Measurements from ENCODE around the gene DYNC1LI1. TPM values are rescaled to one million over a fixed set of nuclear protein-coding genes. Genes with fewer than 3 reads are reported as not detected.

DYNC1LI1 gene
- total and polyA plus RNA-seq, 2 experiments from 2014 or later, result 45.1 to 48.0 TPM

DNA sequence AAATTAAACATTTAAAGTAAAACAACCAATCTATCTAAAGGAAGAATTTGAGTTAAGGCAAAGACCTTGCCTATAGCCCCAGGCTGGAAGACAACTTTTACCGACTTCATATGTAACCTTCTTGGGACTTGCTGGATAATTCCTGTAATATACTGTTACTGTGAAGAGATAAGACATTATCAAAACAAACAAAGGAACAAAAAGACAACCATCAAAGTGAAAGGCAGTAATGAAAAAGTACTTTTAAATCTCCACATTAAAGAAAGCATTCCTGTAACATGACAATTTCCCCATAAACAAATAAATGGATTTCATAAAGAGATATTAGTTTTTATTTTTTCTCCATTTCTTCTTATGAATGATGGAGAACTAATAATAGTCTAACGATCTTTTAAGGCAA lies 70.4 kb downstream of the DYNC1LI1 start:
- Histone ChIP-seq H3K36me3 (ENCODE audit: insufficient read depth) (no peaks in the 10 kb centered on the region), H2AFZ (no peak overlapping the region), H3K4me3 (no peak overlapping the region), H3K4me1 (ENCODE audit: insufficient read depth) (peaks cover 23% of the 10 kb centered on the region), H3K27me3 (ENCODE audit: insufficient read depth) (no peaks in the 10 kb centered on the region), H3K27ac (ENCODE audit: low read depth) (no peak overlapping the region), H4K20me1 (replicated peaks; ENCODE audit: insufficient read depth) (0 out of 2 replicates have a peak, but pooled peaks cover 5% of the 10 kb centered on the region), H3F3A (replicated peaks; ENCODE audit: low read depth) (peaks cover 4% of the 10 kb centered on the region; the same call in 1 of the 2 replicates), H3K9me2 (ENCODE audit: insufficient read depth) (no peaks in the 10 kb centered on the region), H3K79me2 (replicated peaks; ENCODE audit: insufficient read depth) (peaks cover 59% of the 10 kb centered on the region), H3K4me2 (no peak overlapping the region)
- Mint-ChIP-seq H3K4me3 (no peak overlapping the region), H3K36me3 (ENCODE audit: low read depth) (peaks cover 6% of the 10 kb centered on the region; the same call in 2 of the 3 replicates), H3K9me3 (no peaks in the 10 kb centered on the region), H3K27me3 (ENCODE audit: insufficient read depth, low read depth, poor library complexity) (no peaks in the 10 kb centered on the region), H3K4me1 (peaks cover 24% of the 10 kb centered on the region), H3K27ac (no peak overlapping the region)
- no peak for DNase-seq (ENCODE audit: low spot score)
- TF ChIP-seq STAT1 (IDR thresholded peaks at IDR 0.05; ENCODE audit: unreplicated experiment) (no peak), JUNB (IDR thresholded peaks at IDR 0.05; ENCODE audit: unreplicated experiment) (no peak), EZH2phosphoT487 (IDR thresholded peaks at IDR 0.05; ENCODE audit: unreplicated experiment) (no peak), NANOG (IDR thresholded peaks at IDR 0.05; ENCODE audit: borderline replicate concordance) (no peak), EZH2 (IDR thresholded peaks at IDR 0.05; ENCODE audit: low read depth, unreplicated experiment) (no peak), ZNF114 (CRISPR knock-in tag; IDR thresholded peaks at IDR 0.05) (no peak), CREB1 (CRISPR knock-in tag; IDR thresholded peaks at IDR 0.05; ENCODE audit: low read depth) (no peak), POLR2AphosphoS5 (IDR thresholded peaks at IDR 0.05; ENCODE audit: low read depth) (no peak), ZNF331 (CRISPR knock-in tag; IDR thresholded peaks at IDR 0.05; ENCODE audit: low read depth) (no peak)
- TF ChIP-seq, protein P1, sequence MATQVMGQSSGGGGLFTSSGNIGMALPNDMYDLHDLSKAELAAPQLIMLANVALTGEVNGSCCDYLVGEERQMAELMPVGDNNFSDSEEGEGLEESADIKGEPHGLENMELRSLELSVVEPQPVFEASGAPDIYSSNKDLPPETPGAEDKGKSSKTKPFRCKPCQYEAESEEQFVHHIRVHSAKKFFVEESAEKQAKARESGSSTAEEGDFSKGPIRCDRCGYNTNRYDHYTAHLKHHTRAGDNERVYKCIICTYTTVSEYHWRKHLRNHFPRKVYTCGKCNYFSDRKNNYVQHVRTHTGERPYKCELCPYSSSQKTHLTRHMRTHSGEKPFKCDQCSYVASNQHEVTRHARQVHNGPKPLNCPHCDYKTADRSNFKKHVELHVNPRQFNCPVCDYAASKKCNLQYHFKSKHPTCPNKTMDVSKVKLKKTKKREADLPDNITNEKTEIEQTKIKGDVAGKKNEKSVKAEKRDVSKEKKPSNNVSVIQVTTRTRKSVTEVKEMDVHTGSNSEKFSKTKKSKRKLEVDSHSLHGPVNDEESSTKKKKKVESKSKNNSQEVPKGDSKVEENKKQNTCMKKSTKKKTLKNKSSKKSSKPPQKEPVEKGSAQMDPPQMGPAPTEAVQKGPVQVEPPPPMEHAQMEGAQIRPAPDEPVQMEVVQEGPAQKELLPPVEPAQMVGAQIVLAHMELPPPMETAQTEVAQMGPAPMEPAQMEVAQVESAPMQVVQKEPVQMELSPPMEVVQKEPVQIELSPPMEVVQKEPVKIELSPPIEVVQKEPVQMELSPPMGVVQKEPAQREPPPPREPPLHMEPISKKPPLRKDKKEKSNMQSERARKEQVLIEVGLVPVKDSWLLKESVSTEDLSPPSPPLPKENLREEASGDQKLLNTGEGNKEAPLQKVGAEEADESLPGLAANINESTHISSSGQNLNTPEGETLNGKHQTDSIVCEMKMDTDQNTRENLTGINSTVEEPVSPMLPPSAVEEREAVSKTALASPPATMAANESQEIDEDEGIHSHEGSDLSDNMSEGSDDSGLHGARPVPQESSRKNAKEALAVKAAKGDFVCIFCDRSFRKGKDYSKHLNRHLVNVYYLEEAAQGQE (IDR thresholded peaks at IDR 0.05; ENCODE audit: unreplicated experiment), result no peak
- TF ChIP-seq, protein P2, sequence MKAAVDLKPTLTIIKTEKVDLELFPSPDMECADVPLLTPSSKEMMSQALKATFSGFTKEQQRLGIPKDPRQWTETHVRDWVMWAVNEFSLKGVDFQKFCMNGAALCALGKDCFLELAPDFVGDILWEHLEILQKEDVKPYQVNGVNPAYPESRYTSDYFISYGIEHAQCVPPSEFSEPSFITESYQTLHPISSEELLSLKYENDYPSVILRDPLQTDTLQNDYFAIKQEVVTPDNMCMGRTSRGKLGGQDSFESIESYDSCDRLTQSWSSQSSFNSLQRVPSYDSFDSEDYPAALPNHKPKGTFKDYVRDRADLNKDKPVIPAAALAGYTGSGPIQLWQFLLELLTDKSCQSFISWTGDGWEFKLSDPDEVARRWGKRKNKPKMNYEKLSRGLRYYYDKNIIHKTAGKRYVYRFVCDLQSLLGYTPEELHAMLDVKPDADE (IDR thresholded peaks at IDR 0.05), result no peak
- TF ChIP-seq, protein P3, sequence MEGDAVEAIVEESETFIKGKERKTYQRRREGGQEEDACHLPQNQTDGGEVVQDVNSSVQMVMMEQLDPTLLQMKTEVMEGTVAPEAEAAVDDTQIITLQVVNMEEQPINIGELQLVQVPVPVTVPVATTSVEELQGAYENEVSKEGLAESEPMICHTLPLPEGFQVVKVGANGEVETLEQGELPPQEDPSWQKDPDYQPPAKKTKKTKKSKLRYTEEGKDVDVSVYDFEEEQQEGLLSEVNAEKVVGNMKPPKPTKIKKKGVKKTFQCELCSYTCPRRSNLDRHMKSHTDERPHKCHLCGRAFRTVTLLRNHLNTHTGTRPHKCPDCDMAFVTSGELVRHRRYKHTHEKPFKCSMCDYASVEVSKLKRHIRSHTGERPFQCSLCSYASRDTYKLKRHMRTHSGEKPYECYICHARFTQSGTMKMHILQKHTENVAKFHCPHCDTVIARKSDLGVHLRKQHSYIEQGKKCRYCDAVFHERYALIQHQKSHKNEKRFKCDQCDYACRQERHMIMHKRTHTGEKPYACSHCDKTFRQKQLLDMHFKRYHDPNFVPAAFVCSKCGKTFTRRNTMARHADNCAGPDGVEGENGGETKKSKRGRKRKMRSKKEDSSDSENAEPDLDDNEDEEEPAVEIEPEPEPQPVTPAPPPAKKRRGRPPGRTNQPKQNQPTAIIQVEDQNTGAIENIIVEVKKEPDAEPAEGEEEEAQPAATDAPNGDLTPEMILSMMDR (conservative IDR thresholded peaks at IDR 0.05; ENCODE audit: low read depth in 2 of 2), result no peak
- TF ChIP-seq, protein P4, sequence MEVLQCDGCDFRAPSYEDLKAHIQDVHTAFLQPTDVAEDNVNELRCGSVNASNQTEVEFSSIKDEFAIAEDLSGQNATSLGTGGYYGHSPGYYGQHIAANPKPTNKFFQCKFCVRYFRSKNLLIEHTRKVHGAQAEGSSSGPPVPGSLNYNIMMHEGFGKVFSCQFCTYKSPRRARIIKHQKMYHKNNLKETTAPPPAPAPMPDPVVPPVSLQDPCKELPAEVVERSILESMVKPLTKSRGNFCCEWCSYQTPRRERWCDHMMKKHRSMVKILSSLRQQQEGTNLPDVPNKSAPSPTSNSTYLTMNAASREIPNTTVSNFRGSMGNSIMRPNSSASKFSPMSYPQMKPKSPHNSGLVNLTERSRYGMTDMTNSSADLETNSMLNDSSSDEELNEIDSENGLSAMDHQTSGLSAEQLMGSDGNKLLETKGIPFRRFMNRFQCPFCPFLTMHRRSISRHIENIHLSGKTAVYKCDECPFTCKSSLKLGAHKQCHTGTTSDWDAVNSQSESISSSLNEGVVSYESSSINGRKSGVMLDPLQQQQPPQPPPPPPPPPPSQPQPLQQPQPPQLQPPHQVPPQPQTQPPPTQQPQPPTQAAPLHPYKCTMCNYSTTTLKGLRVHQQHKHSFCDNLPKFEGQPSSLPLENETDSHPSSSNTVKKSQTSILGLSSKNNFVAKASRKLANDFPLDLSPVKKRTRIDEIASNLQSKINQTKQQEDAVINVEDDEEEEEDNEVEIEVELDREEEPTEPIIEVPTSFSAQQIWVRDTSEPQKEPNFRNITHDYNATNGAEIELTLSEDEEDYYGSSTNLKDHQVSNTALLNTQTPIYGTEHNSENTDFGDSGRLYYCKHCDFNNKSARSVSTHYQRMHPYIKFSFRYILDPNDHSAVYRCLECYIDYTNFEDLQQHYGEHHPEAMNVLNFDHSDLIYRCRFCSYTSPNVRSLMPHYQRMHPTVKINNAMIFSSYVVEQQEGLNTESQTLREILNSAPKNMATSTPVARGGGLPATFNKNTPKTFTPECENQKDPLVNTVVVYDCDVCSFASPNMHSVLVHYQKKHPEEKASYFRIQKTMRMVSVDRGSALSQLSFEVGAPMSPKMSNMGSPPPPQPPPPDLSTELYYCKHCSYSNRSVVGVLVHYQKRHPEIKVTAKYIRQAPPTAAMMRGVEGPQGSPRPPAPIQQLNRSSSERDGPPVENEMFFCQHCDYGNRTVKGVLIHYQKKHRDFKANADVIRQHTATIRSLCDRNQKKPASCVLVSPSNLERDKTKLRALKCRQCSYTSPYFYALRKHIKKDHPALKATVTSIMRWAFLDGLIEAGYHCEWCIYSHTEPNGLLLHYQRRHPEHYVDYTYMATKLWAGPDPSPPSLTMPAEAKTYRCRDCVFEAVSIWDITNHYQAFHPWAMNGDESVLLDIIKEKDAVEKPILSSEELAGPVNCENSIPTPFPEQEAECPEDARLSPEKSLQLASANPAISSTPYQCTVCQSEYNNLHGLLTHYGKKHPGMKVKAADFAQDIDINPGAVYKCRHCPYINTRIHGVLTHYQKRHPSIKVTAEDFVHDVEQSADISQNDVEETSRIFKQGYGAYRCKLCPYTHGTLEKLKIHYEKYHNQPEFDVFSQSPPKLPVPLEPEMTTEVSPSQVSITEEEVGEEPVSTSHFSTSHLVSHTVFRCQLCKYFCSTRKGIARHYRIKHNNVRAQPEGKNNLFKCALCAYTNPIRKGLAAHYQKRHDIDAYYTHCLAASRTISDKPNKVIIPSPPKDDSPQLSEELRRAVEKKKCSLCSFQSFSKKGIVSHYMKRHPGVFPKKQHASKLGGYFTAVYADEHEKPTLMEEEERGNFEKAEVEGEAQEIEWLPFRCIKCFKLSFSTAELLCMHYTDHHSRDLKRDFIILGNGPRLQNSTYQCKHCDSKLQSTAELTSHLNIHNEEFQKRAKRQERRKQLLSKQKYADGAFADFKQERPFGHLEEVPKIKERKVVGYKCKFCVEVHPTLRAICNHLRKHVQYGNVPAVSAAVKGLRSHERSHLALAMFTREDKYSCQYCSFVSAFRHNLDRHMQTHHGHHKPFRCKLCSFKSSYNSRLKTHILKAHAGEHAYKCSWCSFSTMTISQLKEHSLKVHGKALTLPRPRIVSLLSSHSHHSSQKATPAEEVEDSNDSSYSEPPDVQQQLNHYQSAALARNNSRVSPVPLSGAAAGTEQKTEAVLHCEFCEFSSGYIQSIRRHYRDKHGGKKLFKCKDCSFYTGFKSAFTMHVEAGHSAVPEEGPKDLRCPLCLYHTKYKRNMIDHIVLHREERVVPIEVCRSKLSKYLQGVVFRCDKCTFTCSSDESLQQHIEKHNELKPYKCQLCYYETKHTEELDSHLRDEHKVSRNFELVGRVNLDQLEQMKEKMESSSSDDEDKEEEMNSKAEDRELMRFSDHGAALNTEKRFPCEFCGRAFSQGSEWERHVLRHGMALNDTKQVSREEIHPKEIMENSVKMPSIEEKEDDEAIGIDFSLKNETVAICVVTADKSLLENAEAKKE (CRISPR knock-in tag; IDR thresholded peaks at IDR 0.05), result no peak
- no peak for ATAC-seq

Measured in GM23338 (cell line).